Measurements from ENCODE around the gene OARD1. TPM values are rescaled to one million over a fixed set of nuclear protein-coding genes. Genes with fewer than 3 reads are reported as not detected.
A peak's percentile ranks its signal among the peaks of the same experiment; 100 is the strongest.

OARD1 gene
- total and polyA plus RNA-seq, 2 donors (not counting 1 experiment from before 2014, with no cell fraction given), result 9.6 to 52.5 TPM

- Mint-ChIP-seq H3K4me3 (no peak overlapping the region), H3K27ac (no peak overlapping the region), H3K27me3 (no peaks in the 10 kb centered on the region), H3K9me3 (ENCODE audit: insufficient read depth) (no peaks in the 10 kb centered on the region), H3K4me1 (no peaks in the 10 kb centered on the region)
- WGBS (ENCODE audit: insufficient coverage), result no CpG with 5 or more reads among the region's 4 CpGs
- no peaks in the 10 kb centered on the region for H3K79me2 ChIP-seq (ENCODE audit: control insufficient read depth, insufficient read depth, low read length)
- ATAC-seq (ENCODE audit: low read depth), result no peak
- no peak overlapping the region for H2AFZ ChIP-seq (ENCODE audit: insufficient read depth, low read depth, low read length, poor library complexity, severe bottlenecking)
- DNase-seq, result peak; percentile 27
- ChIA-PET POLR2A (no interaction called here), CTCF (interaction anchor here (0.6 to 2.7 kb wide), 12 partner anchors 10 to 589 kb away, joined by 3 to 16 read pairs (median 4); no protein-coding TSS in a partner anchor)
- no peak overlapping the region for H3K4me3 ChIP-seq (ENCODE audit: control extremely low read depth in 1 of 5, extremely low read depth in 1 of 5, insufficient read depth in 1 of 5, low read depth in 2 of 5, low read length in 4 of 5)
- no peak overlapping the region for H3K27ac ChIP-seq (ENCODE audit: low read length in 2 of 2)
- H4K20me1 ChIP-seq (ENCODE audit: control insufficient read depth, insufficient read depth, low read length, poor library complexity, severe bottlenecking), result no peaks in the 10 kb centered on the region
- no peaks in the 10 kb centered on the region for H3K27me3 ChIP-seq (replicated peaks in 1 of 4; ENCODE audit: control extremely low read depth in 1 of 4, control insufficient read depth in 3 of 4, insufficient read depth in 4 of 4, low read length in 3 of 4)
- TF ChIP-seq, protein P1, sequence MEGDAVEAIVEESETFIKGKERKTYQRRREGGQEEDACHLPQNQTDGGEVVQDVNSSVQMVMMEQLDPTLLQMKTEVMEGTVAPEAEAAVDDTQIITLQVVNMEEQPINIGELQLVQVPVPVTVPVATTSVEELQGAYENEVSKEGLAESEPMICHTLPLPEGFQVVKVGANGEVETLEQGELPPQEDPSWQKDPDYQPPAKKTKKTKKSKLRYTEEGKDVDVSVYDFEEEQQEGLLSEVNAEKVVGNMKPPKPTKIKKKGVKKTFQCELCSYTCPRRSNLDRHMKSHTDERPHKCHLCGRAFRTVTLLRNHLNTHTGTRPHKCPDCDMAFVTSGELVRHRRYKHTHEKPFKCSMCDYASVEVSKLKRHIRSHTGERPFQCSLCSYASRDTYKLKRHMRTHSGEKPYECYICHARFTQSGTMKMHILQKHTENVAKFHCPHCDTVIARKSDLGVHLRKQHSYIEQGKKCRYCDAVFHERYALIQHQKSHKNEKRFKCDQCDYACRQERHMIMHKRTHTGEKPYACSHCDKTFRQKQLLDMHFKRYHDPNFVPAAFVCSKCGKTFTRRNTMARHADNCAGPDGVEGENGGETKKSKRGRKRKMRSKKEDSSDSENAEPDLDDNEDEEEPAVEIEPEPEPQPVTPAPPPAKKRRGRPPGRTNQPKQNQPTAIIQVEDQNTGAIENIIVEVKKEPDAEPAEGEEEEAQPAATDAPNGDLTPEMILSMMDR (IDR thresholded peaks at IDR 0.05), result peak; percentile 55
- no peak for TF ChIP-seq EZH2 (IDR thresholded peaks at IDR 0.05; ENCODE audit: borderline replicate concordance, insufficient read depth, low read depth, low read length, poor library complexity, severe bottlenecking)
- H3K36me3 ChIP-seq (replicated peaks in 1 of 2; ENCODE audit: control extremely low read depth in 1 of 2, control insufficient read depth in 1 of 2, extremely low read depth in 1 of 2, insufficient read depth in 2 of 2, low read length in 1 of 2), result peaks cover 10 to 91% of the 10 kb centered on the region in 2 experiments
- no peak overlapping the region for H3K9ac ChIP-seq (ENCODE audit: low read length)
- H3K4me2 ChIP-seq (replicated peaks; ENCODE audit: low read depth, low read length, poor library complexity, severe bottlenecking), result no peak overlapping the region
- H3K4me1 ChIP-seq (ENCODE audit: control insufficient read depth in 2 of 2, insufficient read depth in 2 of 2, low read length in 2 of 2), result no peaks in the 10 kb centered on the region
- intact Hi-C loops (cut with micrococcal nuclease), result loop anchor here (1.0 kb wide), 1 partner anchor 226 kb away; no protein-coding TSS in a partner anchor
- no peaks in the 10 kb centered on the region for H3K9me3 ChIP-seq (ENCODE audit: control extremely low read depth in 1 of 3, control insufficient read depth in 2 of 3, insufficient read depth in 1 of 3, low read length in 2 of 3)
Measured at GRCh38 chr6:41092421-41093140, 20.4 kb upstream of the OARD1 start.

Data from B cell (primary cell).